Measurements from ENCODE around the gene SHANK3.

SHANK3 gene

DNA sequence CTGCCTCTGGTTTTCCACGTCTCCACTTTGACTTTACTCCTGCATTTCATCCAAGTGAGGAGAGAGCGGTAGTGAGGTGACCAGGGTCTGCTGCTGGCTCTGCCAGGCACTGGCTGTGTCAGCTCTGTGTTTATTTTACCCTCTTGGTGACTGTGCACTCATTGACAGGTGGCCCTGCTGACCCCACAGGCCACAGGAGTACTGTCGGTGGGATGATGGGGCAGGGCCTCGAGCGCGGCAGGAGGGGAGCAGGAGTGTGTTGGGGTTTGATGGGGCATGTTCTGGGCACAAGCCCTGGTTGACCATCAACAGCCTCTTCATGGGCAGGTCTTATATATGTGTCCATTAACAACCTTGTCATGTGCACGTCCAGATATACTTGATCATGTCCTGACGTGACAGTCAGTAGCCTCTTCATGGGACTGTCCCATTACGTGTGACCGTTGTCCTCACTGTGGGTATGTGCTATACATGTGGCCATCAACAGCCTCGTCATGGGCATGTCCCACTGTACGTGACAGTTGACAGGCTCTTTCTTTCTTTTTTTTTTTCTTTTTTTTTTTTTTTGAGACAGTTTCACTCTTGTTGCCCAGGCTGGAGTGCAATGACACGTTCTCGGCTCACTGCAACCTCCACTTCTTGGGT lies 34.0 kb downstream of the SHANK3 start:
- no peak for DNase-seq (ENCODE audit: low read depth)
- H3K4me3 ChIP-seq (ENCODE audit: low read depth, low read length): no peak overlapping the region

DNA sequence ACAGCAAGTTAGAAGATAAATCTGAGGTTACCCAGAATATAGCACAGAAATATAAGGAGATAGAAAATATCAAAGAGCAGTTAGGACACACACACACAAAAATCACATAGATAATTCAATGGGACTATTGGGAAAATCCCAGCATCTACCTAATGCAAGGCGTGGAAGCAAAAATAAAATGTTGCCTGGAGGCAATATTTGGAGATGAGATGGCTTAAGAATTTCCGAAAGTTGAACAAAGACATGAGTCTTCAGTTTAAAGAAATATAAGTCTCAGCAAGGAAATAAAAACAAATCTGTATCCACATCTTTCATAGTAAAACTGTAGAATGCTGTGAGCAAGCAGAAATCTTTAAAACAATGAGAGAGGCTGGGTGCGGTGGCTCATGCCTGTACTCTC lies 35.9 kb downstream of the SHANK3 start:
- no peak for DNase-seq (ENCODE audit: low read depth)

GRCh38 chr22:50708996-50709395 lies 36.4 kb downstream of the SHANK3 start:
- DNase-seq (ENCODE audit: low read depth): no peak
- no peak overlapping the region for H3K4me3 ChIP-seq (ENCODE audit: low read depth, low read length)

More for the DNA sequence above, 35.9 kb downstream of the SHANK3 start:
- no peak overlapping the region for H3K4me3 ChIP-seq (ENCODE audit: low read depth, low read length)

GRCh38 chr22:50710221-50710620 lies 37.6 kb downstream of the SHANK3 start:
- DNase-seq (ENCODE audit: low read depth): no peak
- no peak overlapping the region for H3K4me3 ChIP-seq (ENCODE audit: low read depth, low read length)

DNA sequence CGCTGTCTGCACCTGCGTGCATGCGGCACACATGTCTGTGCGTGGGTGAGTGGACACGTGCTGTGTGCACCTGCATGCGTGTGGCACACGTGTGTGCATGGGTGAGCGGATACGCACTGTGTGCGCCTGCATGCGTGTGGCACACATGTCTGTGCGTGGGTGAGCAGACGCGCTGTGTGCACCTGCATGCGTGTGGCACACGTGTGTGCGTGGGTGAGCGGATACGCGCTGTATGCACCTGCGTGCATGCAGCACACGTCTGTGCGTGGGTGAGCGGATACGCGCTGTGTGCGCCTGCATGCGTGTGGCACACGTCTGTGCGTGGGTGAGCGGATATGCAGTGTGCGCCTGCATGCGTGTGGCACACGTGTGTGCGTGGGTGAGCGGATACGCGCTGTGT lies 38.3 kb downstream of the SHANK3 start:
- H3K4me3 ChIP-seq (ENCODE audit: low read depth, low read length): no peak overlapping the region
- no peak for DNase-seq (ENCODE audit: low read depth)

- H3K4me3 ChIP-seq (ENCODE audit: low read depth, low read length): no peak overlapping the region
- DNase-seq (ENCODE audit: low read depth): no peak
These were observed 39.1 kb downstream of the SHANK3 start for GRCh38 chr22:50711446-50712340.

GRCh38 chr22:50712341-50713007 lies 39.9 kb downstream of the SHANK3 start:
- H3K4me3 ChIP-seq (ENCODE audit: low read depth, low read length): no peak overlapping the region
- no peak for DNase-seq (ENCODE audit: low read depth)

- no peak overlapping the region for H3K4me3 ChIP-seq (ENCODE audit: low read depth, low read length)
- DNase-seq (ENCODE audit: low read depth): no peak
These were observed 40.4 kb downstream of the SHANK3 start for GRCh38 chr22:50713008-50713385.

- H3K4me3 ChIP-seq (ENCODE audit: low read depth, low read length): no peak overlapping the region
These were observed 41.0 kb downstream of the SHANK3 start for GRCh38 chr22:50713571-50714056.

GRCh38 chr22:50714150-50714549 lies 41.5 kb downstream of the SHANK3 start:
- no peak for DNase-seq (ENCODE audit: low read depth)
- no peak overlapping the region for H3K4me3 ChIP-seq (ENCODE audit: low read depth, low read length)

More at GRCh38 chr22:50713571-50714056, 41.0 kb downstream of the SHANK3 start:
- no peak for DNase-seq (ENCODE audit: low read depth)

DNA sequence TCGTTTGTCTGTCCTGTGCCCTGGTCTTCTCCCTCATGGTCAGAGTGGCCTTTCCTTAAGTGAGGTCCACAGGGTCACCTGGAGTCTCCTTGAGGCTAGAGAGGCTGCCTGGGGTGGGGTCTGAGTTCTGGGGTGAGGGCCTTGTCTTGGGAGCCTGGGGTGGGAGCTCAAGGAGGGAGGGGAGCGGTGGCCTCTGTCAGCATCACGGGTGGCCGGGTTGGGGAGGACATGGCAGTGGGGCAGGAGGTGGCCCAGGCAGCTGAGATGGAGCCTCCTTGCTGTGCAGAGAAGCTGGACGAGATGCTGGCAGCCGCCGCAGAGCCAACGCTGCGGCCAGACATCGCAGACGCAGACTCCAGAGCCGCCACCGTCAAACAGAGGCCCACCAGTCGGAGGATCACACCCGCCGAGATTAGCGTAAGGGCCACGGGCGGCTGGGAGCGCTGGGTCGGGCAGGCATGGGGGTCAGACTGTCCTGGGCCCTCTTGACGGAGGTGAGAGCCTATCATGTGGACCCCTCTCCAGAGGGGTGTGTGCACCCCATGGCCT lies 42.1 kb downstream of the SHANK3 start:
- H3K4me3 ChIP-seq (ENCODE audit: low read depth, low read length): no peak overlapping the region
- no peak for DNase-seq (ENCODE audit: low read depth)

- no peak overlapping the region for H3K4me3 ChIP-seq (ENCODE audit: low read depth, low read length)
- no peak for DNase-seq (ENCODE audit: low read depth)
These were observed 42.6 kb downstream of the SHANK3 start for GRCh38 chr22:50715250-50715649.

- H3K4me3 ChIP-seq (ENCODE audit: low read depth, low read length): no peak overlapping the region
- no peak for DNase-seq (ENCODE audit: low read depth)
These were observed 43.2 kb downstream of the SHANK3 start for GRCh38 chr22:50715776-50716175.

- no peak for DNase-seq (ENCODE audit: low read depth)
- H3K4me3 ChIP-seq (ENCODE audit: low read depth, low read length): no peak overlapping the region
These were observed 43.8 kb downstream of the SHANK3 start for GRCh38 chr22:50716290-50717024.

GRCh38 chr22:50717709-50718351 lies 45.2 kb downstream of the SHANK3 start:
- DNase-seq (ENCODE audit: low read depth): no peak
- no peak overlapping the region for H3K4me3 ChIP-seq (ENCODE audit: low read depth, low read length)

GRCh38 chr22:50718352-50718709 lies 45.7 kb downstream of the SHANK3 start:
- DNase-seq (ENCODE audit: low read depth): no peak
- no peak overlapping the region for H3K4me3 ChIP-seq (ENCODE audit: low read depth, low read length)

- DNase-seq (ENCODE audit: low read depth): no peak
- no peak overlapping the region for H3K4me3 ChIP-seq (ENCODE audit: low read depth, low read length)
These were observed 47.2 kb downstream of the SHANK3 start for GRCh38 chr22:50719814-50720300.

GRCh38 chr22:50720301-50721256 lies 48.0 kb downstream of the SHANK3 start:
- no peak overlapping the region for H3K4me3 ChIP-seq (ENCODE audit: low read depth, low read length)
- DNase-seq (ENCODE audit: low read depth): no peak
